SKM-1 treated with dmso at 0.1 percent for 144 hours (cell line): ENCODE data around the gene OR4D9.
A peak's percentile ranks its signal among the peaks of the same experiment; 100 is the strongest.

Experiments used
- DNase-seq: peaks from one replicate; lab custom pipeline; 2025; ENCODE audit not compliant: unreplicated experiment; lab: John Stamatoyannopoulos, UW

OR4D9 gene

GRCh38 chr11:59550368-59550841 lies 39.1 kb downstream of the OR4D9 start:
- peak; percentile 87 for DNase-seq

- peak; percentile 83 for DNase-seq
These were observed 39.7 kb downstream of the OR4D9 start for GRCh38 chr11:59550842-59551658.

- no peak for DNase-seq
These were observed 40.6 kb downstream of the OR4D9 start for GRCh38 chr11:59551659-59552521.

- DNase-seq = no peak
These were observed 41.5 kb downstream of the OR4D9 start for GRCh38 chr11:59552844-59553243.

GRCh38 chr11:59553323-59553722 lies 42.0 kb downstream of the OR4D9 start:
- DNase-seq = no peak

GRCh38 chr11:59555601-59556114 lies 44.3 kb downstream of the OR4D9 start:
- DNase-seq = no peak

- peak; percentile 46 for DNase-seq
These were observed 45.0 kb downstream of the OR4D9 start for GRCh38 chr11:59556115-59556916.

- no peak for DNase-seq
These were observed 45.6 kb downstream of the OR4D9 start for GRCh38 chr11:59556917-59557348.

- DNase-seq = no peak
These were observed 46.9 kb downstream of the OR4D9 start for GRCh38 chr11:59558270-59558643.

- DNase-seq = no peak
These were observed 48.5 kb downstream of the OR4D9 start for GRCh38 chr11:59559886-59560285.

GRCh38 chr11:59560290-59560701 lies 49.0 kb downstream of the OR4D9 start:
- DNase-seq = peak; percentile 40

- DNase-seq = peak; percentile 59
These were observed 49.5 kb downstream of the OR4D9 start for GRCh38 chr11:59560702-59561473.

- no peak for DNase-seq
These were observed 51.0 kb downstream of the OR4D9 start for GRCh38 chr11:59562292-59562691.
